Measurements from ENCODE around the gene MTCL3. TPM values are rescaled to one million over a fixed set of nuclear protein-coding genes. Genes with fewer than 3 reads are reported as not detected.

Gene MTCL3

Other genes starting within 250 kb of the MTCL3 start
- 10 to 100 TPM; 29.9 to 52.9 TPM for gene ECHDC1, start 175.7 kb downstream of the MTCL3 start, total RNA-seq
- 1 to 10 TPM in 1 of 2 donors, under 1 TPM in 1; 0.68 to 4.7 TPM for gene KIAA0408, start 59.9 kb downstream of the MTCL3 start, total RNA-seq
- gene C6orf58, start 57.8 kb upstream of the MTCL3 start, total RNA-seq, result not detected

Data from thoracic aorta (tissue), 2 donors.